A549 (cell line): ENCODE data around the gene PRUNE2. TPM values are rescaled to one million over a fixed set of nuclear protein-coding genes. Genes with fewer than 3 reads are reported as not detected.
A peak's percentile ranks its signal among the peaks of the same experiment; 100 is the strongest.

Experiments
- ATAC-seq, 2 experiments: fragments of 200-7000 bp in 1 of 2; fragments of >200 bp in 1 of 2; cut with Nextera tagmentation in 1 of 2; cut with Tn5 transposase in 1 of 2; 3 replicates each; pipeline versions ENCODE4 v1.8.0 to v1.9.1; 2018 to 2020; ENCODE audit warnings: mild to moderate bottlenecking in 1 of 2, moderate library complexity in 1 of 2
- CTCF ChIA-PET: fragments of 300-600 bp; sonication (Branson Sonifier 250); formaldehyde crosslinking; extraction: SDS; loops from one replicate; lab custom pipeline; 2021; ENCODE audit warnings: antibody characterized with exemption, inconsistent platforms; lab: Yijun Ruan, JAX
- POLR2A ChIA-PET: fragments of 350-600 bp; formaldehyde crosslinking; extraction: SDS; loops from one replicate; lab custom pipeline; 2021; ENCODE audit warnings: antibody characterized with exemption, inconsistent platforms; lab: Yijun Ruan, JAX
- DNase-seq, 2 experiments: peaks; one replicate each; pipeline versions ENCODE4 v3.0.0 to v3.0.0-alpha.2; 2011 to 2016; ENCODE audit warnings: low read depth in 1 of 2, low spot score in 1 of 2
- FAIRE-seq: peaks from 2 replicates; lab custom pipeline; 2011; peaks lifted over from hg19 to GRCh38; lab: Jason Lieb, UNC
- H3K27ac ChIP-seq, 2 experiments: fragments of >200 bp; sonication (Bioruptor Twin); formaldehyde crosslinking; 3 replicates each; pipeline ENCODE4 v1.5.1; 2016 to 2017
- H3K4me1 ChIP-seq: fragments of >200 bp; sonication (Bioruptor Twin); formaldehyde crosslinking; 3 replicates; pipeline ENCODE4 v1.6.1; 2016
- H3K4me2 ChIP-seq: fragments of >200 bp; sonication (Bioruptor Twin); formaldehyde crosslinking; 3 replicates; pipeline ENCODE4 v1.6.1; 2016
- H3K4me3 ChIP-seq: fragments of >200 bp; sonication (Bioruptor Twin); formaldehyde crosslinking; 3 replicates; pipeline ENCODE4 v1.5.1; 2016
- H3K9me3 ChIP-seq: fragments of >200 bp; sonication (Bioruptor Twin); formaldehyde crosslinking; 3 replicates; pipeline ENCODE4 v1.6.1; 2016
- BCL3 ChIP-seq: fragments of >200 bp; sonication (Bioruptor Twin); formaldehyde crosslinking; IDR thresholded peaks from 3 replicates; pipeline ENCODE4 v1.6.1; 2016
- CBX2 ChIP-seq: fragments of 200-600 bp; sonication (generic); IDR thresholded peaks from 2 replicates; pipeline ENCODE4 v1.6.1; 2016; ENCODE audit warnings: low read depth, mild to moderate bottlenecking, borderline replicate concordance
- CEBPB ChIP-seq, 2 experiments: fragments of >200 bp in 1 of 2; sonication (Bioruptor Twin) in 1 of 2; formaldehyde crosslinking in 1 of 2; IDR thresholded peaks; 2 replicates each; pipeline ENCODE4 v1.6.1; 2012 to 2016
- CHD2 ChIP-seq: fragments of 150-350 bp; IDR thresholded peaks from 2 replicates; pipeline ENCODE4 v1.6.1; 2014; ENCODE audit warnings: low read length; ENCODE audit not compliant: partially characterized antibody
- CTCF ChIP-seq: fragments of >200 bp; sonication (Bioruptor Twin); formaldehyde crosslinking; IDR thresholded peaks from 3 replicates; pipeline ENCODE4 v1.5.1; 2016
- E2F6 ChIP-seq: IDR thresholded peaks from 2 replicates; pipeline ENCODE4 v1.6.1; 2012; ENCODE audit warnings: low read depth, borderline replicate concordance
- EHF ChIP-seq: fragments of 250-450 bp; sonication (Bioruptor Pico); IDR thresholded peaks from 2 replicates; pipeline ENCODE4 v1.5.0; 2020; ENCODE audit warnings: mild to moderate bottlenecking
- EP300 ChIP-seq, 2 experiments: fragments of >200 bp; sonication (Bioruptor Twin); formaldehyde crosslinking; IDR thresholded peaks; 2 replicates in 1 of 2; 3 replicates in 1 of 2; pipeline ENCODE4 v1.6.1; 2016 to 2017
- ESRRA ChIP-seq: fragments of 150-350 bp; IDR thresholded peaks from 2 replicates; pipeline ENCODE4 v1.6.1; 2014; ENCODE audit warnings: mild to moderate bottlenecking, low read length, borderline replicate concordance
- FOSL2 ChIP-seq, 2 experiments: fragments of 450-650 bp in 1 of 2; fragments of >200 bp in 1 of 2; sonication (Bioruptor Twin) in 1 of 2; formaldehyde crosslinking; IDR thresholded peaks; 2 replicates each; pipeline versions ENCODE4 v1.5.0 to v1.6.1; 2016 to 2020; ENCODE audit warnings: mild to moderate bottlenecking in 1 of 2, moderate library complexity in 1 of 2
- GATA3 ChIP-seq: IDR thresholded peaks from 2 replicates; pipeline ENCODE4 v1.6.1; 2012; ENCODE audit warnings: borderline replicate concordance
- HDAC2 ChIP-seq: fragments of 200-600 bp; sonication (generic); IDR thresholded peaks from 2 replicates; pipeline ENCODE4 v1.6.1; 2016
- HES2 ChIP-seq: fragments of >200 bp; sonication (Bioruptor Twin); formaldehyde crosslinking; IDR thresholded peaks from 2 replicates; pipeline ENCODE4 v1.6.1; 2016
- HOXA7 ChIP-seq: fragments of 250-450 bp; sonication (Bioruptor Pico); IDR thresholded peaks from 2 replicates; pipeline ENCODE4 v1.5.0; 2020; ENCODE audit warnings: mild to moderate bottlenecking, moderate library complexity
- JUNB ChIP-seq: fragments of >200 bp; sonication (Bioruptor Twin); formaldehyde crosslinking; IDR thresholded peaks from 2 replicates; pipeline ENCODE4 v1.6.1; 2016
- KDM1A ChIP-seq: fragments of 200-600 bp; sonication (generic); IDR thresholded peaks from 2 replicates; pipeline ENCODE4 v1.6.1; 2016; ENCODE audit warnings: low read depth, mild to moderate bottlenecking
- MAX ChIP-seq: IDR thresholded peaks from 2 replicates; pipeline ENCODE4 v1.6.1; 2012
- MYC ChIP-seq: IDR thresholded peaks from 2 replicates; pipeline ENCODE4 v1.6.1; 2012; ENCODE audit warnings: mild to moderate bottlenecking, inconsistent platforms, low read length, improper control_type of control experiment, borderline replicate concordance
- NFE2L2 ChIP-seq: fragments of 150-350 bp; conservative IDR thresholded peaks from 2 replicates; pipeline ENCODE4 v1.6.1; 2014; ENCODE audit warnings: low read length
- PBX3 ChIP-seq: IDR thresholded peaks from 2 replicates; pipeline ENCODE4 v1.6.1; 2012
- POLR2A ChIP-seq: IDR thresholded peaks from 2 replicates; pipeline ENCODE4 v1.6.1; 2012; ENCODE audit warnings: mild to moderate bottlenecking, low read length
- RAD21 ChIP-seq, 2 experiments: fragments of >200 bp in 1 of 2; sonication (Bioruptor Twin) in 1 of 2; formaldehyde crosslinking in 1 of 2; IDR thresholded peaks in 1 of 2; conservative IDR thresholded peaks in 1 of 2; 2 replicates in 1 of 2; 3 replicates in 1 of 2; pipeline ENCODE4 v1.6.1; 2012 to 2018; ENCODE audit warnings: inconsistent platforms in 1 of 2
- RARB ChIP-seq: fragments of 250-450 bp; sonication (Bioruptor Pico); IDR thresholded peaks from 2 replicates; pipeline ENCODE4 v1.8.0; 2021; ENCODE audit warnings: mild to moderate bottlenecking, moderate library complexity
- RCOR1 ChIP-seq: fragments of 150-350 bp; IDR thresholded peaks from 2 replicates; pipeline ENCODE4 v1.6.1; 2014; ENCODE audit warnings: antibody characterized with exemption, low read length, low read depth
- RNF2 ChIP-seq: fragments of 200-600 bp; sonication (generic); IDR thresholded peaks from 2 replicates; pipeline ENCODE4 v1.6.1; 2016; ENCODE audit warnings: low read depth, mild to moderate bottlenecking, antibody characterized with exemption, moderate library complexity, borderline replicate concordance
- TFCP2L1 ChIP-seq: fragments of 250-450 bp; sonication (Bioruptor Pico); IDR thresholded peaks from 2 replicates; pipeline ENCODE4 v1.5.0; 2021; ENCODE audit warnings: mild to moderate bottlenecking
- TP53 ChIP-seq: fragments of 250-450 bp; sonication (Bioruptor Pico); IDR thresholded peaks from 2 replicates; pipeline ENCODE4 v1.5.0; 2021; ENCODE audit warnings: mild to moderate bottlenecking, moderate library complexity
- USF2 ChIP-seq: fragments of 450-650 bp; IDR thresholded peaks from 2 replicates; pipeline ENCODE4 v1.6.1; 2014; ENCODE audit warnings: antibody characterized with exemption
- ZFP36 ChIP-seq: fragments of 450-650 bp; IDR thresholded peaks from 2 replicates; pipeline ENCODE4 v1.6.1; 2014; ENCODE audit warnings: borderline replicate concordance; ENCODE audit not compliant: partially characterized antibody
- ZNF302 ChIP-seq: fragments of 250-450 bp; sonication (Bioruptor Pico); IDR thresholded peaks from 2 replicates; pipeline ENCODE4 v1.9.0; 2021; ENCODE audit warnings: inconsistent platforms, mild to moderate bottlenecking, moderate library complexity
- WGBS: methylation state at CpG from one replicate; pipeline ENCODE4 v1.1.6; 2017; ENCODE audit errors: missing lambda C conversion rate; 5-methylcytosine and 5-hydroxymethylcytosine counted together
- polyA plus RNA-seq, 4 experiments: library from polyadenylated mRNA; depleted of rRNA in 3 of 4; stranded (reverse); fragments of >200 nt; fragmentation: RNase III in 1 of 4; extraction: RNeasy Plus Mini Kit Qiagen cat#74134 plus additional on column Dnase treatment in 1 of 4; gene quantifications; 2 replicates in 3 of 4; 3 replicates in 1 of 4; pipeline ENCODE4 v1.2.3, GENCODE V29; 2011 to 2017

The PRUNE2 gene
- polyA plus RNA-seq, 2 of the 4 experiments (the other 2 are of a cell fraction) = 0.04 TPM; not detected in 1

GRCh38 chr9:76817489-76817888 lies 88.4 kb downstream of the PRUNE2 start:
- H3K9me3 ChIP-seq = no peaks in the 10 kb centered on the region
- H3K4me2 ChIP-seq = peak overlapping the region; percentile 61
- H3K4me1 ChIP-seq = peaks cover 21% of the 10 kb centered on the region
- DNase-seq = peak; percentile 15 to 73
- WGBS = 29% methylated on average over 1 of the region's 1 CpG
- POLR2A ChIA-PET = no interaction called here
- peak overlapping the region; percentile 57 to 74; a peak in 4 of 6 replicates for H3K27ac ChIP-seq
- CTCF ChIA-PET = interaction anchor here (0.7 to 2.1 kb wide), 5 partner anchors 68 to 192 kb away, joined by 3 to 5 read pairs (median 3); no protein-coding TSS in a partner anchor
- FAIRE-seq = no peak
- peak; percentile 78 to 82 for ATAC-seq
- no peak overlapping the region for H3K4me3 ChIP-seq
- no peak for TF ChIP-seq CHD2
- TF ChIP-seq CTCF = no peak
- TF ChIP-seq ESRRA = no peak
- no peak for TF ChIP-seq EHF (CRISPR knock-in tag)
- no peak for TF ChIP-seq HDAC2
- no peak for TF ChIP-seq RARB (CRISPR knock-in tag)
- no peak for TF ChIP-seq E2F6
- no peak for TF ChIP-seq CBX2
- TF ChIP-seq CEBPB (IDR thresholded peaks at IDR 0.05) = peak in 1 of 2 experiments; percentile 54; a peak in 1 of 4 replicates
- TF ChIP-seq ZFP36 = no peak
- TF ChIP-seq USF2 = peak; percentile 80
- TF ChIP-seq KDM1A = no peak
- TF ChIP-seq TP53 = no peak
- TF ChIP-seq JUNB = no peak
- TF ChIP-seq FOSL2 (IDR thresholded peaks at IDR 0.05) = peak; percentile 29; the same call in 1 of the 2 replicates
- TF ChIP-seq FOSL2 (CRISPR knock-in tag; IDR thresholded peaks at IDR 0.05) = peak; percentile 67
- TF ChIP-seq PBX3 = no peak
- no peak for TF ChIP-seq ZNF302 (CRISPR knock-in tag)
- no peak for TF ChIP-seq EP300 (IDR thresholded peaks at IDR 0.05)
- no peak for TF ChIP-seq GATA3
- no peak for TF ChIP-seq HOXA7
- TF ChIP-seq RAD21 (conservative IDR thresholded peaks at IDR 0.05 in 1 of 2, IDR thresholded peaks at IDR 0.05 in 1 of 2) = no peak
- no peak for TF ChIP-seq POLR2A
- TF ChIP-seq MAX = no peak; the same call in 1 of the 2 replicates

- TF ChIP-seq TP53 (no peak), FOSL2 (IDR thresholded peaks at IDR 0.05) (no peak), FOSL2 (CRISPR knock-in tag; IDR thresholded peaks at IDR 0.05) (no peak), TFCP2L1 (CRISPR knock-in tag) (no peak), MYC (no peak), CEBPB (IDR thresholded peaks at IDR 0.05) (no peak), PBX3 (no peak), CHD2 (no peak), RAD21 (conservative IDR thresholded peaks at IDR 0.05 in 1 of 2, IDR thresholded peaks at IDR 0.05 in 1 of 2) (no peak), RCOR1 (no peak), BCL3 (no peak), RNF2 (no peak), CBX2 (no peak), HES2 (no peak), NFE2L2 (no peak), RARB (CRISPR knock-in tag) (no peak), JUNB (no peak)
- DNase-seq (no peak), FAIRE-seq (no peak), ATAC-seq (no peak)
- no peak overlapping the region for H3K4me3 ChIP-seq
- ChIA-PET POLR2A (no interaction called here), CTCF (interaction anchor here (0.7 to 12.7 kb wide), 9 partner anchors 56 to 354 kb away, joined by 3 to 309 read pairs (median 5); no protein-coding TSS in a partner anchor)
- no peak overlapping the region for H3K4me2 ChIP-seq
- H3K27ac ChIP-seq = no peak overlapping the region
- WGBS = 47% methylated on average over 6 of the region's 6 CpGs
- H3K4me1 ChIP-seq = peaks cover 8% of the 10 kb centered on the region
- H3K9me3 ChIP-seq = no peaks in the 10 kb centered on the region
These were observed 93.3 kb downstream of the PRUNE2 start for GRCh38 chr9:76812591-76812990.
